Mesendoderm (in vitro differentiated cells): ENCODE measurements around the gene SULT4A1.

Experiments used
- DNase-seq: peaks from one replicate; pipeline ENCODE4 v3.0.0; 2013
- H2AK5ac ChIP-seq: 2 replicates; pipeline ENCODE4 v1.6.1; 2013; ENCODE audit warnings: low read length, inconsistent platforms
- H2BK120ac ChIP-seq: 2 replicates; pipeline ENCODE4 v1.6.1; 2013; ENCODE audit warnings: low read depth, mild to moderate bottlenecking, low read length, moderate library complexity, mixed read lengths
- H2BK15ac ChIP-seq: replicated peaks from 2 replicates; pipeline ENCODE4 v1.6.1; 2013; ENCODE audit warnings: low read depth, mild to moderate bottlenecking, moderate library complexity
- H2BK5ac ChIP-seq: 2 replicates; pipeline ENCODE4 v1.6.1; 2013; ENCODE audit warnings: low read length, inconsistent platforms
- H3K18ac ChIP-seq: 2 replicates; pipeline ENCODE4 v1.6.1; 2013; ENCODE audit warnings: mild to moderate bottlenecking, low read length, mixed read lengths
- H3K23ac ChIP-seq: one replicate; pipeline ENCODE4 v1.6.1; 2013; ENCODE audit warnings: low read length
- H3K27ac ChIP-seq: 2 replicates; pipeline ENCODE4 v1.5.1; 2013; ENCODE audit warnings: low read depth, mild to moderate bottlenecking, inconsistent platforms, low read length, moderate library complexity
- H3K27me3 ChIP-seq: 2 replicates; pipeline ENCODE4 v1.6.1; 2013; ENCODE audit warnings: low read length, control low read depth, mild to moderate bottlenecking, inconsistent platforms; ENCODE audit not compliant: insufficient read depth, poor library complexity
- H3K36me3 ChIP-seq: 2 replicates; pipeline ENCODE4 v1.6.1; 2013; ENCODE audit warnings: low read length, inconsistent platforms; ENCODE audit not compliant: control insufficient read depth, insufficient read depth
- H3K4ac ChIP-seq: one replicate; pipeline ENCODE4 v1.6.1; 2013; ENCODE audit warnings: low read depth, mild to moderate bottlenecking, low read length, moderate library complexity
- H3K4me1 ChIP-seq: 2 replicates; pipeline ENCODE4 v1.6.1; 2013; ENCODE audit warnings: low read depth, low read length, inconsistent platforms; ENCODE audit not compliant: control insufficient read depth
- H3K4me2 ChIP-seq: 2 replicates; pipeline ENCODE4 v1.6.1; 2013; ENCODE audit warnings: low read length
- H3K4me3 ChIP-seq: 2 replicates; pipeline ENCODE4 v1.5.1; 2013; ENCODE audit warnings: mild to moderate bottlenecking, low read length
- H3K56ac ChIP-seq: one replicate; pipeline ENCODE4 v1.6.1; 2013; ENCODE audit warnings: low read length
- H3K79me1 ChIP-seq: 2 replicates; pipeline ENCODE4 v1.6.1; 2013; ENCODE audit warnings: low read length, inconsistent platforms
- H3K79me2 ChIP-seq: 2 replicates; pipeline ENCODE4 v1.6.1; 2013; ENCODE audit warnings: mild to moderate bottlenecking, low read length; ENCODE audit not compliant: control insufficient read depth, insufficient read depth
- H3K9ac ChIP-seq: 2 replicates; pipeline ENCODE4 v1.6.1; 2013; ENCODE audit warnings: low read length, inconsistent platforms
- H4K5ac ChIP-seq: one replicate; pipeline ENCODE4 v1.6.1; 2013; ENCODE audit warnings: low read length
- H4K8ac ChIP-seq: one replicate; pipeline ENCODE4 v1.6.1; 2013; ENCODE audit warnings: low read depth, mild to moderate bottlenecking, control low read depth, low read length, moderate library complexity
- WGBS: extraction: QIAGEN DNeasy Blood & Tissue Kit; methylation state at CpG from one replicate; pipeline ENCODE4 v1.1.7; 2013; ENCODE audit warnings: low lambda C conversion rate, missing lambda C conversion rate; ENCODE audit not compliant: insufficient coverage; ENCODE audit errors: extremely low coverage; 5-methylcytosine and 5-hydroxymethylcytosine counted together

Gene SULT4A1

GRCh38 chr22:43789452-43789851 is 72.9 kb downstream of the SULT4A1 start:
- WGBS: no CpG with 5 or more reads among the region's 7 CpGs
- no peaks in the 10 kb centered on the region for H3K4me1 ChIP-seq
- no peak for DNase-seq

GRCh38 chr22:43783777-43784176 is 78.5 kb downstream of the SULT4A1 start:
- H3K9ac ChIP-seq: no peak overlapping the region
- peak; percentile 27 for DNase-seq
- no peaks in the 10 kb centered on the region for H3K4me1 ChIP-seq
- no peak overlapping the region for H3K4me3 ChIP-seq
- no peak overlapping the region for H2AK5ac ChIP-seq
- no peak overlapping the region for H3K56ac ChIP-seq
- no peak overlapping the region for H3K27ac ChIP-seq
- H2BK15ac ChIP-seq: no peak overlapping the region
- H3K4ac ChIP-seq: no peak overlapping the region
- WGBS: no CpG with 5 or more reads among the region's 2 CpGs
- H2BK120ac ChIP-seq: no peak overlapping the region
- H3K23ac ChIP-seq: no peak overlapping the region
- no peak overlapping the region for H4K5ac ChIP-seq
- H3K36me3 ChIP-seq: no peaks in the 10 kb centered on the region
- no peaks in the 10 kb centered on the region for H3K79me2 ChIP-seq
- no peak overlapping the region for H4K8ac ChIP-seq
- H2BK5ac ChIP-seq: no peak overlapping the region
- H3K18ac ChIP-seq: no peak overlapping the region
- H3K79me1 ChIP-seq: no peaks in the 10 kb centered on the region
- H3K27me3 ChIP-seq: no peaks in the 10 kb centered on the region
- no peak overlapping the region for H3K4me2 ChIP-seq

More at GRCh38 chr22:43789452-43789851, 72.9 kb downstream of the SULT4A1 start:
- no peaks in the 10 kb centered on the region for H3K79me2 ChIP-seq
- no peak overlapping the region for H3K4me3 ChIP-seq
- no peak overlapping the region for H3K23ac ChIP-seq
- no peaks in the 10 kb centered on the region for H3K36me3 ChIP-seq
- H2BK15ac ChIP-seq: no peak overlapping the region
- H3K27me3 ChIP-seq: no peaks in the 10 kb centered on the region
- no peak overlapping the region for H2BK5ac ChIP-seq
- no peak overlapping the region for H4K8ac ChIP-seq
- no peak overlapping the region for H3K56ac ChIP-seq
- no peak overlapping the region for H3K27ac ChIP-seq
- no peak overlapping the region for H3K4me2 ChIP-seq
- no peak overlapping the region for H2BK120ac ChIP-seq
- no peak overlapping the region for H4K5ac ChIP-seq
- no peaks in the 10 kb centered on the region for H3K79me1 ChIP-seq
- no peak overlapping the region for H2AK5ac ChIP-seq
- no peak overlapping the region for H3K4ac ChIP-seq
- H3K9ac ChIP-seq: no peak overlapping the region
- H3K18ac ChIP-seq: no peak overlapping the region

- no peaks in the 10 kb centered on the region for H3K4me1 ChIP-seq
- H3K4me2 ChIP-seq: no peak overlapping the region
- no peak overlapping the region for H2AK5ac ChIP-seq
- no peak overlapping the region for H3K18ac ChIP-seq
- no peak overlapping the region for H2BK120ac ChIP-seq
- H3K4me3 ChIP-seq: no peak overlapping the region
- H3K56ac ChIP-seq: no peak overlapping the region
- H3K23ac ChIP-seq: no peak overlapping the region
- H3K4ac ChIP-seq: no peak overlapping the region
- no peaks in the 10 kb centered on the region for H3K27me3 ChIP-seq
- H3K9ac ChIP-seq: no peak overlapping the region
- no peaks in the 10 kb centered on the region for H3K36me3 ChIP-seq
- no peak overlapping the region for H3K27ac ChIP-seq
- no peak overlapping the region for H4K8ac ChIP-seq
- H3K79me2 ChIP-seq: no peaks in the 10 kb centered on the region
- WGBS: no CpG with 5 or more reads among the region's 3 CpGs
- no peaks in the 10 kb centered on the region for H3K79me1 ChIP-seq
- DNase-seq: no peak
- H4K5ac ChIP-seq: no peak overlapping the region
- H2BK15ac ChIP-seq: no peak overlapping the region
- no peak overlapping the region for H2BK5ac ChIP-seq
Observed at GRCh38 chr22:43782448-43782847, 79.9 kb downstream of the SULT4A1 start.

GRCh38 chr22:43777286-43777685 is 85.0 kb downstream of the SULT4A1 start:
- no peak overlapping the region for H3K23ac ChIP-seq
- no peak overlapping the region for H2BK5ac ChIP-seq
- no peak overlapping the region for H3K4me3 ChIP-seq
- H4K5ac ChIP-seq: no peak overlapping the region
- H2BK15ac ChIP-seq: no peak overlapping the region
- no peak overlapping the region for H3K4ac ChIP-seq
- no peaks in the 10 kb centered on the region for H3K79me2 ChIP-seq
- H3K56ac ChIP-seq: no peak overlapping the region
- H2AK5ac ChIP-seq: no peak overlapping the region
- no peak overlapping the region for H3K9ac ChIP-seq
- peak; percentile 5 for DNase-seq
- H3K36me3 ChIP-seq: no peaks in the 10 kb centered on the region
- H4K8ac ChIP-seq: no peak overlapping the region
- H3K27me3 ChIP-seq: no peaks in the 10 kb centered on the region
- H3K27ac ChIP-seq: no peak overlapping the region
- H3K4me2 ChIP-seq: no peak overlapping the region
- H3K79me1 ChIP-seq: no peaks in the 10 kb centered on the region
- no CpG with 5 or more reads among the region's 4 CpGs for WGBS
- H3K18ac ChIP-seq: no peak overlapping the region
- H3K4me1 ChIP-seq: no peaks in the 10 kb centered on the region
- no peak overlapping the region for H2BK120ac ChIP-seq

GRCh38 chr22:43776081-43776670 is 86.1 kb downstream of the SULT4A1 start:
- Histone ChIP-seq H3K9ac (no peak overlapping the region), H3K27ac (no peak overlapping the region), H2BK15ac (no peak overlapping the region), H3K36me3 (no peaks in the 10 kb centered on the region), H3K4me1 (no peaks in the 10 kb centered on the region), H3K79me2 (no peaks in the 10 kb centered on the region), H3K79me1 (no peaks in the 10 kb centered on the region), H3K23ac (no peak overlapping the region), H2BK120ac (no peak overlapping the region), H4K8ac (no peak overlapping the region), H3K4me2 (no peak overlapping the region), H3K4ac (no peak overlapping the region), H2BK5ac (no peak overlapping the region), H3K4me3 (no peak overlapping the region), H3K27me3 (no peaks in the 10 kb centered on the region), H2AK5ac (no peak overlapping the region), H3K56ac (no peak overlapping the region), H4K5ac (no peak overlapping the region), H3K18ac (no peak overlapping the region)
- no peak for DNase-seq
- no CpG with 5 or more reads among the region's 9 CpGs for WGBS
